ENCODE data around the gene NSD1. TPM values are rescaled to one million over a fixed set of nuclear protein-coding genes. Genes with fewer than 3 reads are reported as not detected.
A peak's percentile ranks its signal among the peaks of the same experiment; 100 is the strongest.

Gene NSD1
- total and polyA plus RNA-seq, 9 of the 15 experiments (the other 6 are each of a cell fraction or from before 2014, with no cell fraction given): 3.8 to 51.0 (median 24.7) TPM

DNA sequence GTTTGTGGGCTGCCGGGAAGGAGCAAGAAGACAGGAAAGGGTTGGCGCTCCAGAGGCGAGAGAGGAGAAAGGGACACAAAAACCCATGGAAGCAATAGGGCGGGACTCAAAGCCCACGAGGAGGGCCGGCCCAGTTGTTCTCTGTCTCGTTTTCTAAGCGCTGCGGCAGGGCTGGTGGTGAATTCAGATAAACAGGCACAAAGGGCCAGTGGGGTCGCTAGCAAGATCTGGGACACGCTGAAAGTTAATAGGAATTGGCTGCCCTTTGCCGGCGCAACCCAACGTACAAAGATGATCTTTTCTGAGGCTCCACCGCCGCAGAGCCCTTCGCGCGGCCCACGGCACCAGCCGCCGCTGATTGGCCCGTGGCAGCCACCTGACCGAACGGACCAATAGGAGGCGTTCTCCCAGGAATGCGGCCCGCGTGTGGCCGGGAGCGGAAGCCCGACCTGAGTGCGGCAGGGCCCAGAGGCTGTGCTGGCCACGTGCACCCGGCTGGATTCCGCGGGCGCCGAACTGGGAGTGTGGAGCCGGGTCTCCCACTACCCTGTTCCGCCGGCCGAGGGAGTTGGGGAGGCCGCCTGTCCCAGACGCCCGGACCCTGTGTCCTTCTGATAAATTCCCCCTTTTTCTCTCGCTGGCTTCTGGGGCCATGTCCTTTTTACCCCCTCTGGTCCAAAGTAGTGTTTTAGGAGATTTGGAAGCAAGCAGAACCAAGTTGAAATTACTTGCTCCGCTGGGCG, 16.8 kb upstream of the NSD1 start (continued):
- TF ChIP-seq, protein P1, sequence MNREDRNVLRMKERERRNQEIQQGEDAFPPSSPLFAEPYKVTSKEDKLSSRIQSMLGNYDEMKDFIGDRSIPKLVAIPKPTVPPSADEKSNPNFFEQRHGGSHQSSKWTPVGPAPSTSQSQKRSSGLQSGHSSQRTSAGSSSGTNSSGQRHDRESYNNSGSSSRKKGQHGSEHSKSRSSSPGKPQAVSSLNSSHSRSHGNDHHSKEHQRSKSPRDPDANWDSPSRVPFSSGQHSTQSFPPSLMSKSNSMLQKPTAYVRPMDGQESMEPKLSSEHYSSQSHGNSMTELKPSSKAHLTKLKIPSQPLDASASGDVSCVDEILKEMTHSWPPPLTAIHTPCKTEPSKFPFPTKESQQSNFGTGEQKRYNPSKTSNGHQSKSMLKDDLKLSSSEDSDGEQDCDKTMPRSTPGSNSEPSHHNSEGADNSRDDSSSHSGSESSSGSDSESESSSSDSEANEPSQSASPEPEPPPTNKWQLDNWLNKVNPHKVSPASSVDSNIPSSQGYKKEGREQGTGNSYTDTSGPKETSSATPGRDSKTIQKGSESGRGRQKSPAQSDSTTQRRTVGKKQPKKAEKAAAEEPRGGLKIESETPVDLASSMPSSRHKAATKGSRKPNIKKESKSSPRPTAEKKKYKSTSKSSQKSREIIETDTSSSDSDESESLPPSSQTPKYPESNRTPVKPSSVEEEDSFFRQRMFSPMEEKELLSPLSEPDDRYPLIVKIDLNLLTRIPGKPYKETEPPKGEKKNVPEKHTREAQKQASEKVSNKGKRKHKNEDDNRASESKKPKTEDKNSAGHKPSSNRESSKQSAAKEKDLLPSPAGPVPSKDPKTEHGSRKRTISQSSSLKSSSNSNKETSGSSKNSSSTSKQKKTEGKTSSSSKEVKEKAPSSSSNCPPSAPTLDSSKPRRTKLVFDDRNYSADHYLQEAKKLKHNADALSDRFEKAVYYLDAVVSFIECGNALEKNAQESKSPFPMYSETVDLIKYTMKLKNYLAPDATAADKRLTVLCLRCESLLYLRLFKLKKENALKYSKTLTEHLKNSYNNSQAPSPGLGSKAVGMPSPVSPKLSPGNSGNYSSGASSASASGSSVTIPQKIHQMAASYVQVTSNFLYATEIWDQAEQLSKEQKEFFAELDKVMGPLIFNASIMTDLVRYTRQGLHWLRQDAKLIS (CRISPR knock-in tag; IDR thresholded peaks at IDR 0.05): peak; percentile 89
- TF ChIP-seq ZNF586 (CRISPR knock-in tag; conservative IDR thresholded peaks at IDR 0.05) (0 out of 2 replicates have a peak, but pooled peaks have one; percentile 28), TOE1 (IDR thresholded peaks at IDR 0.05; ENCODE audit: borderline replicate concordance) (no peak; the same call in 1 of the 2 replicates), TOE1 (CRISPR knock-in tag; IDR thresholded peaks at IDR 0.05; ENCODE audit: borderline replicate concordance, low read depth) (peak; percentile 98), RBM14 (IDR thresholded peaks at IDR 0.05; ENCODE audit: borderline replicate concordance, insufficient read depth, low read depth, low read length) (no peak), TCFL5 (CRISPR knock-in tag; conservative IDR thresholded peaks at IDR 0.05) (no peak)
- TF ChIP-seq, protein P2, sequence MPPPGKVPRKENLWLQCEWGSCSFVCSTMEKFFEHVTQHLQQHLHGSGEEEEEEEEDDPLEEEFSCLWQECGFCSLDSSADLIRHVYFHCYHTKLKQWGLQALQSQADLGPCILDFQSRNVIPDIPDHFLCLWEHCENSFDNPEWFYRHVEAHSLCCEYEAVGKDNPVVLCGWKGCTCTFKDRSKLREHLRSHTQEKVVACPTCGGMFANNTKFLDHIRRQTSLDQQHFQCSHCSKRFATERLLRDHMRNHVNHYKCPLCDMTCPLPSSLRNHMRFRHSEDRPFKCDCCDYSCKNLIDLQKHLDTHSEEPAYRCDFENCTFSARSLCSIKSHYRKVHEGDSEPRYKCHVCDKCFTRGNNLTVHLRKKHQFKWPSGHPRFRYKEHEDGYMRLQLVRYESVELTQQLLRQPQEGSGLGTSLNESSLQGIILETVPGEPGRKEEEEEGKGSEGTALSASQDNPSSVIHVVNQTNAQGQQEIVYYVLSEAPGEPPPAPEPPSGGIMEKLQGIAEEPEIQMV (tag; conservative IDR thresholded peaks at IDR 0.05; ENCODE audit: low read depth): 0 out of 2 replicates have a peak, but pooled peaks have one; percentile 21
- TF ChIP-seq, protein P3, sequence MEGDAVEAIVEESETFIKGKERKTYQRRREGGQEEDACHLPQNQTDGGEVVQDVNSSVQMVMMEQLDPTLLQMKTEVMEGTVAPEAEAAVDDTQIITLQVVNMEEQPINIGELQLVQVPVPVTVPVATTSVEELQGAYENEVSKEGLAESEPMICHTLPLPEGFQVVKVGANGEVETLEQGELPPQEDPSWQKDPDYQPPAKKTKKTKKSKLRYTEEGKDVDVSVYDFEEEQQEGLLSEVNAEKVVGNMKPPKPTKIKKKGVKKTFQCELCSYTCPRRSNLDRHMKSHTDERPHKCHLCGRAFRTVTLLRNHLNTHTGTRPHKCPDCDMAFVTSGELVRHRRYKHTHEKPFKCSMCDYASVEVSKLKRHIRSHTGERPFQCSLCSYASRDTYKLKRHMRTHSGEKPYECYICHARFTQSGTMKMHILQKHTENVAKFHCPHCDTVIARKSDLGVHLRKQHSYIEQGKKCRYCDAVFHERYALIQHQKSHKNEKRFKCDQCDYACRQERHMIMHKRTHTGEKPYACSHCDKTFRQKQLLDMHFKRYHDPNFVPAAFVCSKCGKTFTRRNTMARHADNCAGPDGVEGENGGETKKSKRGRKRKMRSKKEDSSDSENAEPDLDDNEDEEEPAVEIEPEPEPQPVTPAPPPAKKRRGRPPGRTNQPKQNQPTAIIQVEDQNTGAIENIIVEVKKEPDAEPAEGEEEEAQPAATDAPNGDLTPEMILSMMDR (IDR thresholded peaks at IDR 0.05 in 2 of 3, conservative IDR thresholded peaks at IDR 0.05 in 1 of 3; ENCODE audit: insufficient read depth in 2 of 3, low read depth in 1 of 3, low read length in 3 of 3): 0 out of 6 replicates have a peak, but pooled peaks of 1 of the 3 experiments have one; percentile 5

All from K562 (cell line).